SK-N-SH treated with all-trans-retinoic acid at 6 μM for 48 hours (cell line): Measurements from ENCODE around the gene CAVIN2.

Experiments used
- BACH2 ChIP-seq: fragments of 250-450 bp; sonication (Bioruptor Pico); IDR thresholded peaks from 2 replicates; pipeline ENCODE4 v1.9.0; 2021; ENCODE audit warnings: mild to moderate bottlenecking, borderline replicate concordance
- GLIS3 ChIP-seq: fragments of 250-450 bp; sonication (Bioruptor Pico); IDR thresholded peaks from 2 replicates; pipeline ENCODE4 v1.5.0; 2020; ENCODE audit warnings: mild to moderate bottlenecking, moderate library complexity
- PPARA ChIP-seq: fragments of 250-450 bp; sonication (Bioruptor Pico); IDR thresholded peaks from 2 replicates; pipeline ENCODE4 v1.5.0; 2020; ENCODE audit warnings: mild to moderate bottlenecking, borderline replicate concordance
- ZFP3 ChIP-seq: fragments of 250-450 bp; sonication (Bioruptor Pico); IDR thresholded peaks from 2 replicates; pipeline ENCODE4 v1.5.0; 2020; ENCODE audit warnings: mild to moderate bottlenecking, moderate library complexity
- ZNF565 ChIP-seq: fragments of 450-650 bp; formaldehyde crosslinking; conservative IDR thresholded peaks from 2 replicates; pipeline ENCODE4 v1.5.0; 2020; ENCODE audit warnings: low read depth, mild to moderate bottlenecking, moderate library complexity

DNA sequence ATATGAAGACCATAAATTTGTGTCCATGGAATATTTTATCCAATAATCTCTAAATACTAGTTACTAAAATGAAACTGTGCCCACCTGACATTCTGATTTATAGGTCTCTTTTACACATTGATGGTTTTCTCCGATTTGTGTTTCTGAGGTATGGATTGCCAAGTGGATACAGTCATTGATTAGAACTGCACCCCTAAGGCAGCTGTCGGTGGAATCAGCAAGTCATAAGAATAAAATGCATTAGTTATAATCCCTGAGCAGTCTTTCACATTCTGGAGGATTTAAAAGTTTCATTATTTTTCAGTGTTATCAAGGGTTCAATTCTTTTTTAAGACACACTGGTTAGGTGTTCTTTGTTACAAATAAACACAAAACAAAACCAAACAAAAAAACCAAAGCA, 6.0 kb downstream of the CAVIN2 start:
- no peak for TF ChIP-seq BACH2 (CRISPR knock-in tag)
- no peak for TF ChIP-seq PPARA (CRISPR knock-in tag)
- no peak for TF ChIP-seq ZNF565 (CRISPR knock-in tag)
- no peak for TF ChIP-seq ZFP3 (CRISPR knock-in tag)
- no peak for TF ChIP-seq GLIS3 (CRISPR knock-in tag)
